ENCODE measurements around the gene CUEDC1. TPM values are rescaled to one million over a fixed set of nuclear protein-coding genes. Genes with fewer than 3 reads are reported as not detected.
A peak's percentile ranks its signal among the peaks of the same experiment; 100 is the strongest.

Gene CUEDC1
- total and polyA plus RNA-seq, 2 of the 13 experiments (the other 11 are each of a cell fraction or from before 2014, with no cell fraction given), result 7.4 to 12.9 TPM

DNA sequence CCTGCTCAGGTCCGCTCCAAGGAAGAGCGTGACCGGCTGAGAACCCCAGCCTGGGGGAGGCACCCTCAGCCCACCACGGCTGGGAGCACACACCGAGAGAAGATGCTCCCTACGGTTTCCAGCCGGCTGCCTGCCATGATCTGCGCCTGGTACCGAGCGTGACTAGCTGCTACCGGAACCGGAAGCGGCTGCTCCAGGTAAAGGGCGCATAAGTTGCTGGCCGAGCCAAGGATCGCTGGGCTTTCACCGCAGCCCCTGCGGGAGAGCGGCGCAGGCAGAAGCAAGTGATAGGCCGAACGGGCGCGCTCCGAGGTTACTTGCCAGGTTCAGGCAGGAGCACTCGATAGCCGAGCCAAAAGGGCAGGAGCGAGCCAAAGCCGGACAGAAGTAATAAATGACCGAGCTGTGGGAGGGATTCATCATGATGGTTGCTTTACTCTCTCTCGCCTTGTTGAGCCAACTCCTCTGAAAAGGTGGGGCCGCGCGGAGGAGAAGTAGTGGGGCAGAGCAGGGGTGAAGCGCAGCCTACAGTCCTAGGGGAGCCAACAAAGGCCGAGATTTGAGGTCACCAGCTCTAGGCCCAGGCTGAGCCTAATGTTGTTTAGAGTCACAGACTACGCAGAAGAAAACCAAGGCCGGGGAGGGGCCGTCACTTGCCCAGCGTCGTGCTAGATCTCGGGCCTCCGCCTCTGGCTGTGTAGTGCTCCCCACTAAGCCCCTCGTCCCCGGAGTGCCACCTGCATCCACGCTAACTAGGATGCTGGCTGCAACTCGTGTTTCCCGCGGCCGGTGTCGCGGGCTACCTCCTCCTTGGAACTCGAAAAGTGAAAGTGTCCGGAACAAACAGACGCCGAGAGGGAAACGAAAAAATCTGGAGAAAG lies 105.1 kb downstream of the CUEDC1 start, which contains the start of gene MRPS23 (continued):
- TF ChIP-seq POLR2AphosphoS2 (IDR thresholded peaks at IDR 0.05; ENCODE audit: low read depth, low read length) (peak; percentile 100), ARID4A (CRISPR knock-in tag; IDR thresholded peaks at IDR 0.05; ENCODE audit: borderline replicate concordance) (peak; percentile 97), NAIF1 (CRISPR knock-in tag; IDR thresholded peaks at IDR 0.05; ENCODE audit: borderline replicate concordance) (peak; percentile 97), ZNF674 (CRISPR knock-in tag; IDR thresholded peaks at IDR 0.05; ENCODE audit: low read depth) (peak; percentile 97), MAFG (CRISPR knock-in tag; IDR thresholded peaks at IDR 0.05) (no peak), SMYD3 (CRISPR knock-in tag; IDR thresholded peaks at IDR 0.05) (peak; percentile 94), ZNF605 (CRISPR knock-in tag; IDR thresholded peaks at IDR 0.05) (peak; percentile 94; the same call in 1 of the 2 replicates), SRF (IDR thresholded peaks at IDR 0.05; ENCODE audit: low read depth, low read length) (peak; percentile 98), STAG1 (CRISPR knock-in tag; IDR thresholded peaks at IDR 0.05) (peak; percentile 41), TERF1 (CRISPR knock-in tag; IDR thresholded peaks at IDR 0.05) (no peak), MTA1 (CRISPR knock-in tag; IDR thresholded peaks at IDR 0.05; ENCODE audit: borderline replicate concordance) (peak; percentile 87; the same call in 1 of the 2 replicates), PCBP2 (optimal IDR thresholded peaks at IDR 0.05; ENCODE audit: low read depth, low read length, poor library complexity, severe bottlenecking) (no peak), ZNF740 (CRISPR knock-in tag; IDR thresholded peaks at IDR 0.05) (peak; percentile 92), ATF7 (IDR thresholded peaks at IDR 0.05) (no peak), ATF7 (CRISPR knock-in tag; IDR thresholded peaks at IDR 0.05) (0 out of 2 replicates have a peak, but pooled peaks have one; percentile 87), HNRNPL (IDR thresholded peaks at IDR 0.05; ENCODE audit: low read depth, low read length) (peak; percentile 73), HDAC2 (CRISPR knock-in tag; IDR thresholded peaks at IDR 0.05) (peak; percentile 98), ZBTB20 (CRISPR knock-in tag; IDR thresholded peaks at IDR 0.05; ENCODE audit: borderline replicate concordance, low read depth) (no peak), ZNF205 (CRISPR knock-in tag; IDR thresholded peaks at IDR 0.05) (peak; percentile 97), SMARCE1 (IDR thresholded peaks at IDR 0.05; ENCODE audit: borderline replicate concordance) (no peak), ZNF253 (CRISPR knock-in tag; IDR thresholded peaks at IDR 0.05; ENCODE audit: borderline replicate concordance) (peak; percentile 90), ZNF768 (CRISPR knock-in tag; IDR thresholded peaks at IDR 0.05) (peak; percentile 72; the same call in 1 of the 2 replicates), ARNT (IDR thresholded peaks at IDR 0.05) (no peak), THAP11 (CRISPR knock-in tag; IDR thresholded peaks at IDR 0.05) (peak; percentile 97), NR2F2 (IDR thresholded peaks at IDR 0.05; ENCODE audit: borderline replicate concordance, low read depth) (no peak; the same call in 1 of the 2 replicates), GATAD2A (CRISPR knock-in tag; IDR thresholded peaks at IDR 0.05) (peak; percentile 97)

All from HepG2 (cell line).